ENCODE data around the gene EXOC5. TPM values are rescaled to one million over a fixed set of nuclear protein-coding genes. Genes with fewer than 3 reads are reported as not detected.
"Not testable (repeated sequence)": the region's sequence is repeated elsewhere in the genome, so short reads cannot be mapped to it uniquely, and the experiment has no call there.

EXOC5 gene
- total RNA-seq, 1 experiment from 2014 or later, result 90.9 TPM

DNA sequence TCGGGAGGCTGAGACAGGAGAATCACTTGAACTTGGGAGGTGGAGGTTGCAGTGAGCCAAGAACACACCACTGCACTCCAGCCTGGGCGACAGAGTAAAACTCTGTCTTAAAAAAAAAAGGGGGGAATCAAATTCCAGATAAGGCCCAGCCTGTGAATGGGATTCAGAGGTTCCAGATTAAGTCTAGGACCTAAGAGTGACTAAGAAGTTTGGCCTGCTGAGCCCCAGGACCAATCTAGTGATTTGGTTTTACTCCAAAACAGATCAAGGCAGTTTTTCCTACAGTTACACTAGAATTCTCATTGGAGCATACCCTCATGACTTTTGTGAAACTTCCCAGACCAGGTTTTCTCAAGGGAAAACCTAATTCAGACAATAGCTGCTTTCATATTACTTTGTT, 22.8 kb downstream of the EXOC5 start:
- Histone ChIP-seq H3K4me3 (ENCODE audit: low read length) (no peak overlapping the region), H3K36me3 (ENCODE audit: insufficient read depth, low read length) (peaks cover 28% of the 10 kb centered on the region; the same call in 1 of the 2 replicates), H3K9me2 (replicated peaks; ENCODE audit: insufficient read depth, low read length) (no peaks in the 10 kb centered on the region), H3K9ac (ENCODE audit: low read length) (no peak overlapping the region), H3K9me3 (ENCODE audit: low read length) (no peaks in the 10 kb centered on the region), H3K27ac (ENCODE audit: low read length) (no peak overlapping the region), H3K4me1 (ENCODE audit: low read length) (peaks cover 11% of the 10 kb centered on the region), H2AFZ (ENCODE audit: low read length) (no peak overlapping the region), H3K4me2 (ENCODE audit: low read depth, low read length, poor library complexity, severe bottlenecking) (no peak overlapping the region), H3K79me2 (ENCODE audit: low read length) (peaks cover 91% of the 10 kb centered on the region), H4K20me1 (ENCODE audit: insufficient read depth, low read depth, low read length) (peaks cover 7% of the 10 kb centered on the region; the same call in 1 of the 2 replicates), H3K27me3 (ENCODE audit: low read length) (no peaks in the 10 kb centered on the region)
- no peak for DNase-seq

DNA sequence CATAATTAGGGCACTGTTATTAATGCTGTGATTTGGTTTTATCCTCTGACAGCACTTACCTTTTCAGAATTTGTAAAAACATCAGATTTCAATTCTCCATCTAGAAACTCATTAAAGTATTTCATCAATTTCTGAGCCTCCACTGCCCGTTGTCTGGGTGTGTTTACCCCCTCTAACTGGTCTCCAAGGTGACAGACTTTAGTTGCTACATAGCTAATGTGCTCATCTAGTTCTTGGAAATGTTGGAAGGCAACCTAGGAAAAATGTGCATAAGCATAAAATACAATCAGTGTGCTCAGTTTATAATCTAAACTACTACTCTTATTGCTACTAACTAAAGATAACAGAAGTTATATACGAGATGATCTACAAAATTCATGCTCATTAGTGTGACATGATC, 24.6 kb downstream of the EXOC5 start:
- no peaks in the 10 kb centered on the region for H3K27me3 ChIP-seq (ENCODE audit: low read length)
- peaks cover 6% of the 10 kb centered on the region for H3K4me1 ChIP-seq (ENCODE audit: low read length)
- H2AFZ ChIP-seq (ENCODE audit: low read length), result no peak overlapping the region
- H3K9me3 ChIP-seq (ENCODE audit: low read length), result no peaks in the 10 kb centered on the region
- no peak overlapping the region for H3K4me3 ChIP-seq (ENCODE audit: low read length)
- peaks cover 87% of the 10 kb centered on the region for H3K79me2 ChIP-seq (ENCODE audit: low read length)
- no peaks in the 10 kb centered on the region for H4K20me1 ChIP-seq (ENCODE audit: insufficient read depth, low read depth, low read length)
- DNase-seq, result no peak
- no peak overlapping the region for H3K4me2 ChIP-seq (ENCODE audit: low read depth, low read length, poor library complexity, severe bottlenecking)
- H3K9ac ChIP-seq (ENCODE audit: low read length), result no peak overlapping the region
- no peak overlapping the region for H3K27ac ChIP-seq (ENCODE audit: low read length)
- H3K36me3 ChIP-seq (ENCODE audit: insufficient read depth, low read length), result peaks cover 35% of the 10 kb centered on the region; the same call in 1 of the 2 replicates
- H3K9me2 ChIP-seq (replicated peaks; ENCODE audit: insufficient read depth, low read length), result no peaks in the 10 kb centered on the region

DNA sequence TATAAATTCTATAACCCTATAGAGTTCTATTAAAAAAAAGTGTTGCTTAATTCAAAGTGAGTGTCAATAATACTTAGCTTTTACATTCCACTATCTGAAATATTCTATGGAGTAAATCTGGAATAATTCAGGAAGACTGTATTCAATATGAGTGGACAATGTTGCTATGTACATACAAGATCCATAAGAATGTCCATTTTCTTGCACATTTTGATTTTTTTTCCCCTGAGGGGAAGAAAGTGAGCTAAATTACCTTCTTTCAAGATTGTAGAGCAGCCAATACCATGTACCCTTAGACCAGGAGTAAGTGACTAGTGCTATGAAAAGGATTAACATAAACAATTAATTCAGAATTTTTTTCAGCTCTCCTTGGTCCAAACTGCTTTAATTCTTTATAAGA, 25.4 kb downstream of the EXOC5 start:
- Histone ChIP-seq H3K27me3 (ENCODE audit: low read length) (no peaks in the 10 kb centered on the region), H3K4me2 (ENCODE audit: low read depth, low read length, poor library complexity, severe bottlenecking) (no peak overlapping the region), H3K79me2 (ENCODE audit: low read length) (peaks cover 85% of the 10 kb centered on the region), H3K4me1 (ENCODE audit: low read length) (no peaks in the 10 kb centered on the region), H3K36me3 (ENCODE audit: insufficient read depth, low read length) (peaks cover 38% of the 10 kb centered on the region; the same call in 1 of the 2 replicates), H3K4me3 (ENCODE audit: low read length) (no peak overlapping the region), H3K27ac (ENCODE audit: low read length) (no peak overlapping the region), H3K9me3 (ENCODE audit: low read length) (no peaks in the 10 kb centered on the region), H3K9ac (ENCODE audit: low read length) (no peak overlapping the region), H2AFZ (ENCODE audit: low read length) (no peak overlapping the region), H4K20me1 (ENCODE audit: insufficient read depth, low read depth, low read length) (no peaks in the 10 kb centered on the region), H3K9me2 (replicated peaks; ENCODE audit: insufficient read depth, low read length) (no peaks in the 10 kb centered on the region)
- DNase-seq, result no peak

DNA sequence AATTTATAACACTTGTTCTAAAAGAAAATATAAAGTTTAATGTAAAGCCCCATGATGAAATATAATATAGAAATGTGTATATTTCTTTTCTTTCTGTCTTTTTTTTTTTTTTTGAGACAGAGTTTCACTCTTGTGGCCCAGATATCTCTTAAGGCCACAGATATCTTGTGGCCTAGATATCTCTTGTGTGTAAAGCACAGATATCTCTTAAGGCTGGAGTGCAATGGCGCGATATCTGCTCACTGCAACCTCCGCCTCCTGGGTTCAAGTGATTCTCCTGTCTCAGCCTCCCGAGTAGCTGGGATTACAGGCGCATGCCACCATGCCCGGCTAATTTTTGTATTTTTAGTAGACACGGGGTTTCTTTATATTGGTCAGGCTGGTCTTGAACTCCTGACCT, 28.6 kb downstream of the EXOC5 start:
- not testable (repeated sequence) for H3K4me1 ChIP-seq (ENCODE audit: low read length); H3K9me3 ChIP-seq (ENCODE audit: low read length); H3K27ac ChIP-seq (ENCODE audit: low read length); H3K9ac ChIP-seq (ENCODE audit: low read length); H3K27me3 ChIP-seq (ENCODE audit: low read length); DNase-seq; H3K4me3 ChIP-seq (ENCODE audit: low read length); H4K20me1 ChIP-seq (ENCODE audit: insufficient read depth, low read depth, low read length); H3K4me2 ChIP-seq (ENCODE audit: low read depth, low read length, poor library complexity, severe bottlenecking); H3K9me2 ChIP-seq (replicated peaks; ENCODE audit: insufficient read depth, low read length); H2AFZ ChIP-seq (ENCODE audit: low read length)
- Histone ChIP-seq H3K36me3 (ENCODE audit: insufficient read depth, low read length) (peaks cover 46% of the 10 kb centered on the region; the same call in 1 of the 2 replicates), H3K79me2 (ENCODE audit: low read length) (peaks cover 67% of the 10 kb centered on the region)

DNA sequence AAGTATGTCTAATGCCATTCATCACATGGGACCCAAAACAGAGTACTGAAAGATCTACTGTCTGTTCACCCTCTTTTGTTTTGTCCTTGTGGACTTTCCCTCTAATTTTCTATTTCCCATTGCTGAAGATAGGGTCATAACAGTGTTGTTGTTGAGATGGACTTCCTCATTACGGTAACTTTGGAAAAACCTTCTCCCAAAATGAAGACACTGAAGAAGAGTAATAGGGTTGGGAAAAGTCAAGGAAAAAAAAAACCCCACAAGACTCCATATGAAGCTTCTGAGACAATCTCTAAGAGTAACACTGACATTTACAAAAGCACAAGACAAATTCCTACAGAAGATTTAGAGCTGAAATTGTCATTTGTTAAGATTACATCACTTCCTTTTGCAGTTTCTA, 36.7 kb downstream of the EXOC5 start:
- H3K9ac ChIP-seq (ENCODE audit: low read length), result no peak overlapping the region
- no peak overlapping the region for H3K27ac ChIP-seq (ENCODE audit: low read length)
- H3K4me1 ChIP-seq (ENCODE audit: low read length), result no peaks in the 10 kb centered on the region
- H3K4me2 ChIP-seq (ENCODE audit: low read depth, low read length, poor library complexity, severe bottlenecking), result no peak overlapping the region
- H3K36me3 ChIP-seq (ENCODE audit: insufficient read depth, low read length), result peaks cover 76% of the 10 kb centered on the region
- no peaks in the 10 kb centered on the region for H3K9me2 ChIP-seq (replicated peaks; ENCODE audit: insufficient read depth, low read length)
- no peaks in the 10 kb centered on the region for H3K9me3 ChIP-seq (ENCODE audit: low read length)
- no peak for DNase-seq
- no peak overlapping the region for H2AFZ ChIP-seq (ENCODE audit: low read length)
- peaks cover 24% of the 10 kb centered on the region for H3K79me2 ChIP-seq (ENCODE audit: low read length)
- H3K4me3 ChIP-seq (ENCODE audit: low read length), result no peak overlapping the region
- no peaks in the 10 kb centered on the region for H4K20me1 ChIP-seq (ENCODE audit: insufficient read depth, low read depth, low read length)
- H3K27me3 ChIP-seq (ENCODE audit: low read length), result no peaks in the 10 kb centered on the region

DNA sequence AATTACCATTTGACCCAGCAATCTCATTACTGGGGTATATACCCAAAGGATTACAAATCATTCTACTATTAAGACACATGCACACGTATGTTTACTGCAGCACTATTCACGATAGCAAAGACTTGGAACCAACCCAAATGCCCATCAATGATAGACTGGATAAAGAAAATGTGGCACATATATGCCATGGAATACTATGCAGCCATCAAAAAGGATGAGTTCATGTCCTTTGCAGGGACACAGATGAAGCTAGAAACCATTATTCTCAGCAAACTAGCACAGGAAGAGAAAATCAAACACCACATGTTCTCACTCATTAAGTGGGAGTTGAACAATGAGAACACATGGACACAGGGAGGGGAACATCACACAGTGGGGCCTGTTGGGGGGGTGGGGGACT, 40.4 kb downstream of the EXOC5 start:
- not testable (repeated sequence) for H3K27me3 ChIP-seq (ENCODE audit: low read length); H3K27ac ChIP-seq (ENCODE audit: low read length); H3K4me1 ChIP-seq (ENCODE audit: low read length); DNase-seq; H4K20me1 ChIP-seq (ENCODE audit: insufficient read depth, low read depth, low read length); H3K4me2 ChIP-seq (ENCODE audit: low read depth, low read length, poor library complexity, severe bottlenecking); H3K4me3 ChIP-seq (ENCODE audit: low read length); H3K9me3 ChIP-seq (ENCODE audit: low read length); H3K9ac ChIP-seq (ENCODE audit: low read length); H3K9me2 ChIP-seq (replicated peaks; ENCODE audit: insufficient read depth, low read length); H2AFZ ChIP-seq (ENCODE audit: low read length)
- Histone ChIP-seq H3K36me3 (ENCODE audit: insufficient read depth, low read length) (peaks cover 84% of the 10 kb centered on the region), H3K79me2 (ENCODE audit: low read length) (peaks cover 58% of the 10 kb centered on the region)

DNA sequence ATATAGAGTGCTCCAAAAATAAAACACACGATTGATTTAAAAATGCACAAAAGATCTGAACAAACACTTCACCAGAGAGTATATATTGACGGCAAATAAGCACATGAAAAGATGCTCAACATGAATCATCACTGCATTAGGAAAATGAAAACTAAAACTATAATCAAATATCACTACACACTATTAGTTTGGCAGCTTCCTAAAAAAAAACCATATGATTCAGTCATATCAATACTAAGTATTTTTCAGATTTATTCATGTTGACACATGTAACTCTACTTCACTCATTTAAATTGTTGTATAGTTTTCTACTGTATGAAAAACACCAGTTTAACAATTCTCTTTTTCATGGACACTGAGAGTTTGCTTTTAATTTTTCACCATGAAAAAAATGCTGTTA, 41.6 kb downstream of the EXOC5 start:
- Histone ChIP-seq H3K4me2 (ENCODE audit: low read depth, low read length, poor library complexity, severe bottlenecking) (no peak overlapping the region), H3K36me3 (ENCODE audit: insufficient read depth, low read length) (peaks cover 77% of the 10 kb centered on the region)
- DNase-seq, result no peak

DNA sequence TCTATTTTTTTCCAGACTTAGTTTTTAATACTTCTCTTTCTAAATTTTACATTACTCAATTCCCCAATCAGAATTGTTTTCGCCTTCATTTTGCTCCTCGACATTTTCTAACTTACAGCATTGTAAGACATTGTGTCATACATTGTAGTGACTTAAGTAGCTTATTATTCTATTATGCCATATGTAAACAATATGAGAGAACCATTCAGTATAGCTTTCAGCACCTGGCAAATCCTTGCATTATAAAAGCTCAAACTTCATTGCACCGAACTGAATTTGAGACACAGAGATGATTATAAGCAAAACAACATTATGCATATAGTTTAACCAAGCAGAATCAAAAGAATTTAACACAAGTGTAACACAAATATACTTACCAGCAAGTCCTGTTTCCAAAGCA, 46.8 kb downstream of the EXOC5 start:
- Histone ChIP-seq H3K4me2 (ENCODE audit: low read depth, low read length, poor library complexity, severe bottlenecking) (no peak overlapping the region), H2AFZ (ENCODE audit: low read length) (no peak overlapping the region), H3K79me2 (ENCODE audit: low read length) (peaks cover 75% of the 10 kb centered on the region), H3K27me3 (ENCODE audit: low read length) (no peaks in the 10 kb centered on the region), H3K9ac (ENCODE audit: low read length) (no peak overlapping the region), H3K4me1 (ENCODE audit: low read length) (no peaks in the 10 kb centered on the region), H3K36me3 (ENCODE audit: insufficient read depth, low read length) (peaks cover 66% of the 10 kb centered on the region), H4K20me1 (ENCODE audit: insufficient read depth, low read depth, low read length) (no peaks in the 10 kb centered on the region), H3K9me3 (ENCODE audit: low read length) (no peaks in the 10 kb centered on the region), H3K9me2 (replicated peaks; ENCODE audit: insufficient read depth, low read length) (no peaks in the 10 kb centered on the region), H3K27ac (ENCODE audit: low read length) (no peak overlapping the region), H3K4me3 (ENCODE audit: low read length) (no peak overlapping the region)
- no peak for DNase-seq

More for the DNA sequence above, 41.6 kb downstream of the EXOC5 start:
- H3K9me2 ChIP-seq (replicated peaks; ENCODE audit: insufficient read depth, low read length), result no peaks in the 10 kb centered on the region
- H3K4me1 ChIP-seq (ENCODE audit: low read length), result no peaks in the 10 kb centered on the region
- H3K4me3 ChIP-seq (ENCODE audit: low read length), result no peak overlapping the region
- H3K27ac ChIP-seq (ENCODE audit: low read length), result no peak overlapping the region
- H3K9ac ChIP-seq (ENCODE audit: low read length), result no peak overlapping the region
- no peaks in the 10 kb centered on the region for H3K27me3 ChIP-seq (ENCODE audit: low read length)
- no peak overlapping the region for H2AFZ ChIP-seq (ENCODE audit: low read length)
- no peaks in the 10 kb centered on the region for H4K20me1 ChIP-seq (ENCODE audit: insufficient read depth, low read depth, low read length)
- peaks cover 67% of the 10 kb centered on the region for H3K79me2 ChIP-seq (ENCODE audit: low read length)
- H3K9me3 ChIP-seq (ENCODE audit: low read length), result no peaks in the 10 kb centered on the region

DNA sequence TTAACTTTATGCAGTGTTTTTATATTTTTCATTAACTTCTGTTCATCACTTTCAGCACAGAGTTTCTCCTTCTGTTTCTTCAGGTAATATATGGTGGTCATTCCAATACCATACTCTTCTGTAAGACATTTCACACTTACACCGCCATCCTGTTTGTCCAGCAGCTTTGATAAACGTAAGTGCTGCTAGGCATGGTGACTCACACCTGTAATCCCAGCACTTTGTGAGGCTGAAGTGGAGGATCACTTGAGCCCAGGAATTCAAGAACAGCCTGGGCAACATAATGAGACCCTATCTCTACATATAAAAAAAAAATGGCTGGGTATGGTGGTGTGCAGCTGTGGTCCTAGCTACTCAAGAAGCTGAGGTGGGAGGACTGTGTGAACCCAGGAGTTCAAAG, 55.8 kb downstream of the EXOC5 start:
- H3K79me2 ChIP-seq (ENCODE audit: low read length), result peaks cover 32% of the 10 kb centered on the region
- H3K4me1 ChIP-seq (ENCODE audit: low read length), result no peaks in the 10 kb centered on the region
- H3K4me3 ChIP-seq (ENCODE audit: low read length), result no peak overlapping the region
- H2AFZ ChIP-seq (ENCODE audit: low read length), result no peak overlapping the region
- H3K27ac ChIP-seq (ENCODE audit: low read length), result no peak overlapping the region
- DNase-seq, result no peak
- H3K9me2 ChIP-seq (replicated peaks; ENCODE audit: insufficient read depth, low read length), result no peaks in the 10 kb centered on the region
- peaks cover 69% of the 10 kb centered on the region for H3K36me3 ChIP-seq (ENCODE audit: insufficient read depth, low read length)
- no peaks in the 10 kb centered on the region for H4K20me1 ChIP-seq (ENCODE audit: insufficient read depth, low read depth, low read length)
- no peak overlapping the region for H3K9ac ChIP-seq (ENCODE audit: low read length)
- H3K27me3 ChIP-seq (ENCODE audit: low read length), result no peaks in the 10 kb centered on the region
- no peak overlapping the region for H3K4me2 ChIP-seq (ENCODE audit: low read depth, low read length, poor library complexity, severe bottlenecking)
- H3K9me3 ChIP-seq (ENCODE audit: low read length), result no peaks in the 10 kb centered on the region
